Thyroid gland (tissue), 4 donors: ENCODE results near the gene CCDC192.

ENCODE experiments used
- POLR2A ChIP-seq, 2 donors: fragments of 450-650 bp; IDR thresholded peaks; one replicate each; pipeline ENCODE4 v1.6.1; 2017; ENCODE audit warnings: antibody characterized with exemption in 2 of 2, mild to moderate bottlenecking in 2 of 2, moderate library complexity in 1 of 2
- TF ChIP-seq, protein P1 (sequence below), 6 experiments: fragments of 200-600 bp in 3 of 6; fragments of 450-650 bp in 3 of 6; sonication (generic) in 3 of 6; IDR thresholded peaks; one replicate each; pipeline ENCODE4 v1.5.1; 2016 to 2019; ENCODE audit warnings: antibody characterized with exemption in 6 of 6, mild to moderate bottlenecking in 2 of 6, inconsistent platforms in 1 of 6, moderate library complexity in 1 of 6

DNA sequence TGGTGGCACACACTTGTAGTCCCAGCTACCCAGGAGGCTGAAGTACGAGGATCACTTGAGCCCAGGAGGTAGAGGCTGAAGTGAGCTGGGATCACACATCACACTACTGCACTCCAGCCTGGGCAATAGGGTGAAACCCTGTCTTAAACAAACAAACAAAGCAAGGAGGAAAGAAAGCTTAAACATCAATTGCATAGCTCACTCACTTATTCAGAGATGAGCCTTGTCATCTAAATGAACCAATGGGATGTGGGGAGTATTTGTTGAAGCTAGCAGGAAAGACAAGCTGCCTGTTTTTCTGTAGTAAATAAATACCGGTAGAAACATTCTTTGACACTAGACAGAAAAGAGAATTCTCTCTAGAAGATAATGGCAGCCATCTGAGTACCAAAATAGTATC is 219.4 kb downstream of the CCDC192 start:
- TF ChIP-seq, protein P1, sequence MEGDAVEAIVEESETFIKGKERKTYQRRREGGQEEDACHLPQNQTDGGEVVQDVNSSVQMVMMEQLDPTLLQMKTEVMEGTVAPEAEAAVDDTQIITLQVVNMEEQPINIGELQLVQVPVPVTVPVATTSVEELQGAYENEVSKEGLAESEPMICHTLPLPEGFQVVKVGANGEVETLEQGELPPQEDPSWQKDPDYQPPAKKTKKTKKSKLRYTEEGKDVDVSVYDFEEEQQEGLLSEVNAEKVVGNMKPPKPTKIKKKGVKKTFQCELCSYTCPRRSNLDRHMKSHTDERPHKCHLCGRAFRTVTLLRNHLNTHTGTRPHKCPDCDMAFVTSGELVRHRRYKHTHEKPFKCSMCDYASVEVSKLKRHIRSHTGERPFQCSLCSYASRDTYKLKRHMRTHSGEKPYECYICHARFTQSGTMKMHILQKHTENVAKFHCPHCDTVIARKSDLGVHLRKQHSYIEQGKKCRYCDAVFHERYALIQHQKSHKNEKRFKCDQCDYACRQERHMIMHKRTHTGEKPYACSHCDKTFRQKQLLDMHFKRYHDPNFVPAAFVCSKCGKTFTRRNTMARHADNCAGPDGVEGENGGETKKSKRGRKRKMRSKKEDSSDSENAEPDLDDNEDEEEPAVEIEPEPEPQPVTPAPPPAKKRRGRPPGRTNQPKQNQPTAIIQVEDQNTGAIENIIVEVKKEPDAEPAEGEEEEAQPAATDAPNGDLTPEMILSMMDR (IDR thresholded peaks at IDR 0.05), result no peak
- no peak for TF ChIP-seq POLR2A (IDR thresholded peaks at IDR 0.05)
